ENCODE measurements around the gene IBA57. TPM values are rescaled to one million over a fixed set of nuclear protein-coding genes. Genes with fewer than 3 reads are reported as not detected.

The IBA57 gene
- total and polyA plus RNA-seq, 2 of the 8 experiments (the other 6 are each of a cell fraction or from before 2014, with no cell fraction given) = 2.6 to 5.9 TPM

- H4K8ac ChIP-seq (ENCODE audit: extremely low read depth, insufficient read depth, low read length) = no peak overlapping the region; the same call in 1 of the 2 replicates
- FAIRE-seq = no peak
- no peaks in the 10 kb centered on the region for H3K9me3 ChIP-seq (ENCODE audit: insufficient read depth in 2 of 2, low read depth in 1 of 2, low read length in 1 of 2)
- H3K18ac ChIP-seq (ENCODE audit: extremely low read depth, low read length) = no peak overlapping the region
- no peak overlapping the region for H3K14ac ChIP-seq (ENCODE audit: insufficient read length)
- no peak overlapping the region for H2BK12ac ChIP-seq (ENCODE audit: low read depth, low read length)
- no peak overlapping the region for H2BK20ac ChIP-seq (ENCODE audit: low read length)
- H3K27me3 ChIP-seq (replicated peaks in 1 of 4; ENCODE audit: control insufficient read depth in 3 of 4, extremely low read depth in 1 of 4, insufficient read depth in 3 of 4, low read length in 3 of 4) = no peaks in the 10 kb centered on the region
- 90% methylated on average over 12 of the region's 12 CpGs; no CpG with 5 or more reads in 1 of the 2 experiments for WGBS, 2 experiments (ENCODE audit: extremely low coverage in 1 of 2, insufficient coverage in 1 of 2, insufficient read length in 1 of 2, insufficient replicate concordance in 2 of 2, low coverage in 1 of 2, low lambda C conversion rate in 2 of 2, missing lambda C conversion rate in 1 of 2)
- no peak overlapping the region for H2AK5ac ChIP-seq (ENCODE audit: low read depth, low read length)
- H3K23me2 ChIP-seq (ENCODE audit: low read depth, low read length) = peaks cover 2% of the 10 kb centered on the region; the same call in 1 of the 2 replicates
- no peaks in the 10 kb centered on the region for H3K79me2 ChIP-seq (ENCODE audit: control insufficient read depth in 1 of 2, insufficient read depth in 2 of 2, low read length in 2 of 2)
- H3K4me2 ChIP-seq (ENCODE audit: insufficient read depth in 1 of 2, low read depth in 2 of 2, low read length in 2 of 2) = no peak overlapping the region
- H2BK120ac ChIP-seq (replicated peaks; ENCODE audit: low read depth, low read length) = no peak overlapping the region
- peaks cover 0 to 6% (median 4%) of the 10 kb centered on the region in 4 experiments; a peak in 4 of 7 replicates for H3K4me1 ChIP-seq (replicated peaks in 1 of 4; ENCODE audit: control insufficient read depth in 3 of 4, insufficient read depth in 4 of 4, low read length in 3 of 4)
- no peak overlapping the region for H3K27ac ChIP-seq (ENCODE audit: low read depth, low read length)
- no peak overlapping the region for H4K91ac ChIP-seq (replicated peaks; ENCODE audit: insufficient read length, low read length)
- H2BK15ac ChIP-seq (ENCODE audit: low read length) = no peak overlapping the region
- POLR2A ChIA-PET (ENCODE audit: partially characterized antibody) = interaction anchor here (0.7 to 3.2 kb wide), 2 partner anchors 12 to 187 kb away, joined by 3 to 14 read pairs; partner anchors contain the start of gene IBA57
- H2BK5ac ChIP-seq (ENCODE audit: low read depth, low read length) = no peak overlapping the region
- H4K20me1 ChIP-seq (replicated peaks in 1 of 2; ENCODE audit: control insufficient read depth in 1 of 2, insufficient read depth in 2 of 2, low read length in 2 of 2) = peaks cover 3 to 8% of the 10 kb centered on the region in 2 experiments
- CTCF ChIA-PET (ENCODE audit: partially characterized antibody) = interaction anchor here (0.7 to 3.8 kb wide), 6 partner anchors 12 to 84 kb away, joined by 3 to 23 read pairs (median 4); partner anchors contain the start of gene IBA57
- H4K5ac ChIP-seq (ENCODE audit: insufficient read length, low read depth, low read length) = no peak overlapping the region
- H3K36me3 ChIP-seq (ENCODE audit: control insufficient read depth in 2 of 4, insufficient read depth in 4 of 4, low read length in 3 of 4) = no peaks in the 10 kb centered on the region; a peak in 1 of 8 replicates
- no peak overlapping the region for H3K9ac ChIP-seq (replicated peaks in 1 of 4; ENCODE audit: extremely low read depth in 1 of 4, low read depth in 3 of 4, low read length in 3 of 4)
- no peak overlapping the region for H3K23ac ChIP-seq (ENCODE audit: insufficient read length)
- no peak overlapping the region for H3K4me3 ChIP-seq (ENCODE audit: extremely low read depth in 1 of 4, insufficient read depth in 2 of 4, low read depth in 3 of 4, low read length in 4 of 4)
- H2AFZ ChIP-seq (ENCODE audit: low read length) = no peak overlapping the region
- H3K79me1 ChIP-seq (ENCODE audit: low read depth, low read length) = peaks cover 10% of the 10 kb centered on the region
- H3K56ac ChIP-seq (replicated peaks; ENCODE audit: insufficient read length, low read depth, low read length) = no peak overlapping the region
- no peak overlapping the region for H3K4ac ChIP-seq (replicated peaks; ENCODE audit: insufficient read length, low read depth, low read length)
- no peak for DNase-seq (ENCODE audit: low read depth in 1 of 2, low spot score in 2 of 2)
- no peak for TF ChIP-seq MAFK (IDR thresholded peaks at IDR 0.05; ENCODE audit: low read depth, low read length)
- no peak for TF ChIP-seq SRF (IDR thresholded peaks at IDR 0.05; ENCODE audit: low read depth, low read length)
- no peak for TF ChIP-seq E2F6 (IDR thresholded peaks at IDR 0.05)
- TF ChIP-seq SP4 (IDR thresholded peaks at IDR 0.05; ENCODE audit: low read length) = no peak
- TF ChIP-seq JUND (IDR thresholded peaks at IDR 0.05; ENCODE audit: low read length) = no peak
- TF ChIP-seq RAD21 (IDR thresholded peaks at IDR 0.05 in 1 of 2, conservative IDR thresholded peaks at IDR 0.05 in 1 of 2; ENCODE audit: low read depth in 2 of 2, low read length in 2 of 2) = no peak
- TF ChIP-seq RXRA (IDR thresholded peaks at IDR 0.05; ENCODE audit: insufficient read depth, low read depth, low read length) = no peak
- TF ChIP-seq TBP (IDR thresholded peaks at IDR 0.05; ENCODE audit: low read depth, low read length) = no peak
- TF ChIP-seq SAP30 (IDR thresholded peaks at IDR 0.05; ENCODE audit: insufficient read depth, insufficient replicate concordance, low read length) = no peak
- no peak for TF ChIP-seq EGR1 (IDR thresholded peaks at IDR 0.05; ENCODE audit: borderline replicate concordance, low read depth, low read length)
Measured at GRCh38 chr1:228177721-228178710, 12.4 kb downstream of the IBA57 start.
